ENCODE measurements around the gene DCHS1.
A peak's percentile ranks its signal among the peaks of the same experiment; 100 is the strongest.

The DCHS1 gene

DNA sequence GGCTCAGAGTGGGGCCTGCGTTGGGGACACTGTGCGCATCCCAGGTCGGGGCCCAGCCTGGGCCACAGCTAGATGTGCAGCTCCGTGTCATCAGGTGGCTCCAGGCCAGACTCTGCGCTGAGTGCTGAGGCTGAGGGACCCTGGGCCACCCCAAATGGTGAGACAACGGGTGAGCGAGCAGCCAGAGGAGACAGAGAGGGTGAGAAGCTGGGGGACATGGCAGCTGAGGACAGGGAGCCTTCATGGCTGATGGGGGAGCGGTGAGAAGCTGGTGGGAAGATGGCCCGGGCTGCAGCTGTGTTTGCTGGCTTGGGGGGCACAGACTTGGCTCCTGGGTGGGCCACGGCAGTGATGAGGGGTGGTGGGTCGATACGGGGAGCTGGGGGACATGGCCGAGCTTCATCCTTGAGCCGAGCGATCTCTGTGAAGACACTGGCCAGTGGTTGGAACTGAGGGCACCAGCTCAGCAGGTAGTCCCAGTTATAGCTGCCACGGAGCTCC, 33.8 kb downstream of the DCHS1 start:
- TF ChIP-seq, protein P1, sequence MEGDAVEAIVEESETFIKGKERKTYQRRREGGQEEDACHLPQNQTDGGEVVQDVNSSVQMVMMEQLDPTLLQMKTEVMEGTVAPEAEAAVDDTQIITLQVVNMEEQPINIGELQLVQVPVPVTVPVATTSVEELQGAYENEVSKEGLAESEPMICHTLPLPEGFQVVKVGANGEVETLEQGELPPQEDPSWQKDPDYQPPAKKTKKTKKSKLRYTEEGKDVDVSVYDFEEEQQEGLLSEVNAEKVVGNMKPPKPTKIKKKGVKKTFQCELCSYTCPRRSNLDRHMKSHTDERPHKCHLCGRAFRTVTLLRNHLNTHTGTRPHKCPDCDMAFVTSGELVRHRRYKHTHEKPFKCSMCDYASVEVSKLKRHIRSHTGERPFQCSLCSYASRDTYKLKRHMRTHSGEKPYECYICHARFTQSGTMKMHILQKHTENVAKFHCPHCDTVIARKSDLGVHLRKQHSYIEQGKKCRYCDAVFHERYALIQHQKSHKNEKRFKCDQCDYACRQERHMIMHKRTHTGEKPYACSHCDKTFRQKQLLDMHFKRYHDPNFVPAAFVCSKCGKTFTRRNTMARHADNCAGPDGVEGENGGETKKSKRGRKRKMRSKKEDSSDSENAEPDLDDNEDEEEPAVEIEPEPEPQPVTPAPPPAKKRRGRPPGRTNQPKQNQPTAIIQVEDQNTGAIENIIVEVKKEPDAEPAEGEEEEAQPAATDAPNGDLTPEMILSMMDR (conservative IDR thresholded peaks at IDR 0.05; ENCODE audit: low read depth, low read length) = no peak

DNA sequence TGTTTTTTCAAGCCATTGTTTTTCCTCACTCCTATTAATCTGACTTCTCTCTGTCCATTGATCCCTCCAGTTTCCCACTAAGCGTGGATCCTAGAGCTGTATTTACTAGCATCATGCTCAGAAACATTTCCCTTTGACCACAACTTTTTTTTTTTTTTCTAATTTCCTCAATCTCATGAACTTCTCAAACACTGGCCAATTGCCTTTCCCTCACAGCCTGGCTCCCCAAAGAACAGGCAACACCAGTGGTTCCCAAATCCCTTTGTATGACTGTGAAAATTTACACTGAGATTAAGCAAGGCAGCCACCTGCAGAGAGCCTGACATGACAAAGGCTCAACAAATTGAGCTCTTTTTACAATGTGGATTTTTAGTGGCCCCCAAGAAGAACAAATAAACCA, 35.0 kb downstream of the DCHS1 start:
- H3K79me2 ChIP-seq (ENCODE audit: insufficient read depth, low read depth) = no peaks in the 10 kb centered on the region
- H3K27me3 ChIP-seq (ENCODE audit: insufficient read depth, low read depth) = no peaks in the 10 kb centered on the region

More for the DNA sequence above, 33.8 kb downstream of the DCHS1 start:
- Histone ChIP-seq H3K4me3 (IDR thresholded peaks at IDR 0.05; ENCODE audit: insufficient read depth, low read depth, low read length) (no peak overlapping the region), H3K4me2 (no peak overlapping the region), H3K27me3 (ENCODE audit: insufficient read depth, low read depth) (no peaks in the 10 kb centered on the region), H3K4me1 (ENCODE audit: low read depth, poor library complexity, severe bottlenecking) (peaks cover 10% of the 10 kb centered on the region), H3K36me3 (ENCODE audit: insufficient read depth) (no peaks in the 10 kb centered on the region), H3K27ac (no peak overlapping the region), H3K79me2 (ENCODE audit: insufficient read depth, low read depth) (no peaks in the 10 kb centered on the region), H4K20me1 (ENCODE audit: insufficient read depth) (no peaks in the 10 kb centered on the region), H3K9ac (no peak overlapping the region), H2AFZ (ENCODE audit: low read depth) (no peak overlapping the region)

DNA sequence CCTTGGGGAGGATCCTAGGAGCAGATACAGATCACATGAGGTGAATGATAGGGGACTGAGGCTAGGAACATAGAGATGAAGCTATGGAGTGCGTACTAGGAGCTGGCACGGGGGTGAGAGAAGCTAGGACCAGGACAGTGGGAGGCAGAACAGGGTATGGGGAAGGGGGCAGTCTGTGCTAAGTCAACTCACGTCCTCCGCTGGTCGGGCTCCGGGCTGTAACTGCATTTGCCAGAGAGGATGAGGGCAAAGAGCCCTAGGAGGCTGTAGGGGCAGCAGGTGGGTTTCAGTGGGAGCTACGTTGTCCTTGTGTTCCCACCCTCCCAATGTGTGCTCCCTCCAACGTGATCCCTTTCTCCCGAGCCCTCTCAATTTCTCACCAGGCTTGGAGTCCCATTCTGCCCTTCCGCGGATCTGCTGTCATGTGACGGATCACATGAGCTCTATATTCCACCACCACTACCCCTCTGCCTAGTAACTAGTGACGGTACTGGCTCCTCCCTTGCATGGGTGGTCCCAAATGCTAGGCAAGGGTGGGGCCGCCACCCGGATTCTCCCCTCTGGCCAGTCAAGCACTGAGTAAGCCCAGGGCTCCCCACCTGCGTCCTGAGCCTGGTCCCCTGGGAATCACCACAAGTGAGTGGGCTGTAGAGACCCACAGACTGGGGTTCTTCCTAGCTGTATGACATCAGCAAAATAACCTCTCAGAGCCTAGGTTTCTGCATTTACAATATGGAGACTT, 36.4 kb downstream of the DCHS1 start, which contains the start of gene TPP1:
TPP1 (minus strand) TSS at position 419 of the 742 bp plus-strand sequence; CDS start at position 397, 22 bp downstream.
- Histone ChIP-seq H3K4me1 (ENCODE audit: low read depth, poor library complexity, severe bottlenecking) (peaks cover 10% of the 10 kb centered on the region), H3K4me2 (peak within 1 kb of the TSS; percentile 85), H3K27me3 (ENCODE audit: insufficient read depth, low read depth) (no peaks in the 10 kb centered on the region), H3K36me3 (ENCODE audit: insufficient read depth) (no peaks in the 10 kb centered on the region), H3K27ac (no peak within 1 kb of the TSS; the same call in 1 of the 2 replicates), H2AFZ (ENCODE audit: low read depth) (peak within 1 kb of the TSS; percentile 62), H3K9ac (peak within 1 kb of the TSS; percentile 52; the same call in 1 of the 2 replicates), H3K79me2 (ENCODE audit: insufficient read depth, low read depth) (no peaks in the 10 kb centered on the region), H3K4me3 (IDR thresholded peaks at IDR 0.05; ENCODE audit: insufficient read depth, low read depth, low read length) (peak within 1 kb of the TSS; percentile 26), H4K20me1 (ENCODE audit: insufficient read depth) (no peaks in the 10 kb centered on the region)
- TF ChIP-seq, protein P1 (conservative IDR thresholded peaks at IDR 0.05; ENCODE audit: low read depth, low read length) = no peak

More for the DNA sequence above, 35.0 kb downstream of the DCHS1 start:
- no peak overlapping the region for H3K4me2 ChIP-seq
- no peaks in the 10 kb centered on the region for H3K36me3 ChIP-seq (ENCODE audit: insufficient read depth)
- peaks cover 10% of the 10 kb centered on the region for H3K4me1 ChIP-seq (ENCODE audit: low read depth, poor library complexity, severe bottlenecking)
- TF ChIP-seq, protein P1 (conservative IDR thresholded peaks at IDR 0.05; ENCODE audit: low read depth, low read length) = no peak
- H3K27ac ChIP-seq = no peak overlapping the region
- no peak overlapping the region for H2AFZ ChIP-seq (ENCODE audit: low read depth)
- no peaks in the 10 kb centered on the region for H4K20me1 ChIP-seq (ENCODE audit: insufficient read depth)
- no peak overlapping the region for H3K9ac ChIP-seq
- H3K4me3 ChIP-seq (IDR thresholded peaks at IDR 0.05; ENCODE audit: insufficient read depth, low read depth, low read length) = no peak overlapping the region

DNA sequence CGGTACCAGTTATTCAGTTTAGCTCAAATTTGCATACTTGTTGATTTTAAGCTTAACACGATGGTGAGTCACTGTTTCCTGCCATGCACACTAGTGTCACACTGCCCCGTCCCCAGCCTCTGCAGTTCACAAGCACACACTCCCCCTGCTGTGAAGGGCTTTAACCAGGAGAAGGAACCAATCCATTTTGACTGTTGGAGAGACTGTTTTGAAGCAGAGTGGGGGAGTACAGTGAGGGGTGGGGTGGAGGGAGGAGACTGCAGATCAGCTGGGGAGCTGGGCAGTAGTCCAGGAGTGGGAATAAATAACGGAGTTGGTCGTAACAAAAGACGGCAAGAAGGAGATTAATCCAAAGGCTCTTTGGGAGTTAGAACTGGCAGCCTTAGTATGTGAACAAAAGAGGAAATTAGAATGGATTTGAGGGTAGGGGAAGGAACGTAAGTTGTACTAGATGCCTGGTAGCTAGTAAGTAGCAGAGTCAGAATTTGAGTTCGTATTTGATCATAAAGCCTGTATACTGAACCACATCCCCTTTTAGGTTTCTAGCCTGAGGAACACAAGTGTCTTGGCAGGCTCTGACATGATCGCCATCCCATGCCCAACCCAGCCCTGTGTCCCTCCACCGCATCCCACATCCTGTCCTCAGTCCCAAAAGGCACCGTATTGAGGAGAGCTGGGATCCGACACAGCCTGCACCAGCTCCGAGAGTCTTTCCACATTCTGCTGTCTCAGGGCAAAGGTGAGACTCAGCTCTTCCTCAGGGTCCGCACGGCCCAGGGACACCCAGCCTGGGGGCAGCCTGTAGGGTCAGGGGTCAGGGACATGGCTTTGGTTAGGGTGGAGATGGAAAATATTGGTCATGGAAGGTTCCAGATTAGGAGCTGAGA, 37.2 kb downstream of the DCHS1 start:
- peak overlapping the region; percentile 52; the same call in 1 of the 2 replicates for H3K9ac ChIP-seq
- H3K79me2 ChIP-seq (ENCODE audit: insufficient read depth, low read depth) = no peaks in the 10 kb centered on the region
- no peaks in the 10 kb centered on the region for H3K36me3 ChIP-seq (ENCODE audit: insufficient read depth)
- H3K4me1 ChIP-seq (ENCODE audit: low read depth, poor library complexity, severe bottlenecking) = peaks cover 15% of the 10 kb centered on the region
- peak overlapping the region; percentile 26 for H3K4me3 ChIP-seq (IDR thresholded peaks at IDR 0.05; ENCODE audit: insufficient read depth, low read depth, low read length)
- no peaks in the 10 kb centered on the region for H4K20me1 ChIP-seq (ENCODE audit: insufficient read depth)
- peak overlapping the region; percentile 85 for H3K4me2 ChIP-seq
- no peak overlapping the region for H3K27ac ChIP-seq
- H2AFZ ChIP-seq (ENCODE audit: low read depth) = peak overlapping the region; percentile 62; the same call in 1 of the 2 replicates
- H3K27me3 ChIP-seq (ENCODE audit: insufficient read depth, low read depth) = no peaks in the 10 kb centered on the region
- TF ChIP-seq, protein P1 (conservative IDR thresholded peaks at IDR 0.05; ENCODE audit: low read depth, low read length) = no peak

Data from KMS-11 (cell line).